Medulla oblongata (tissue), 1 donor: ENCODE data around the gene CHST13.

ENCODE experiments used
- DNase-seq: peaks from one replicate; pipeline ENCODE4 v3.0.0-alpha.2; 2015; ENCODE audit errors: extremely low spot score

Gene CHST13, protein sequence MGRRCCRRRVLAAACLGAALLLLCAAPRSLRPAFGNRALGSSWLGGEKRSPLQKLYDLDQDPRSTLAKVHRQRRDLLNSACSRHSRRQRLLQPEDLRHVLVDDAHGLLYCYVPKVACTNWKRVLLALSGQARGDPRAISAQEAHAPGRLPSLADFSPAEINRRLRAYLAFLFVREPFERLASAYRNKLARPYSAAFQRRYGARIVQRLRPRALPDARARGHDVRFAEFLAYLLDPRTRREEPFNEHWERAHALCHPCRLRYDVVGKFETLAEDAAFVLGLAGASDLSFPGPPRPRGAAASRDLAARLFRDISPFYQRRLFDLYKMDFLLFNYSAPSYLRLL

DNA sequence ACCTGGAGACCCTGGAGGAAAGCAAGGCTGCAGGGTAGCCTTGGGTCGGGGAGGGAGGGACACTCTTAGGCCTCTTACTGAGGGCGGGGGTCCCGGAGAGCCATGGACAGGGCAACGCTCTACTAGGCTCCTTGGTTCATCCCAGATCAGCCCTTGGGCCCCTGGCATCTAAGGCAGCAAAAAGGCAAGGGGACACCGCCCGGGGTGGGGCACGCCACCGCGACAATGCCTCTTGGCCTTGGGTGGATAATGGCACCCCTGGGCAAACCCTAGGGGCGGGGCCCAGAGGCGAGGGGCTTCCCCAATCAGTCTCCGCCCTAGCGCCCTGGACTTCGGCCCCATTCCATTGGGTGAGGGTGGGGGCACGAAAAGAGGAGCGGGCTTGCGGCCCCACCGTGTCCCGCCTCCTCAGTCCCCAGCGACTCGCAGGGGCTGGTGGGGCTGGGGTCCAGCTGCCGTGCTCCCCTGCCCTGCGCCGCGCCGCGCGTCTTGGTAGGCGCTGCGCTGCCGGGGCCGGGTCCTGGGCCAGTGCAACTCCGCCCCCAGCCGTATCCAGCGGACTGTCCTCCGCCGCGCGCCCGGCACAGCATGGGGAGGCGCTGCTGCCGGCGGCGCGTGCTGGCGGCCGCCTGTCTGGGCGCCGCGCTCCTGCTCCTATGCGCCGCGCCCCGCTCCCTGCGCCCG lies at the start of gene CHST13:
CHST13 (plus strand) TSS at position 411 of the 684 bp plus-strand sequence; CDS start at position 589, 178 bp downstream.
- DNase-seq = no peak

DNA sequence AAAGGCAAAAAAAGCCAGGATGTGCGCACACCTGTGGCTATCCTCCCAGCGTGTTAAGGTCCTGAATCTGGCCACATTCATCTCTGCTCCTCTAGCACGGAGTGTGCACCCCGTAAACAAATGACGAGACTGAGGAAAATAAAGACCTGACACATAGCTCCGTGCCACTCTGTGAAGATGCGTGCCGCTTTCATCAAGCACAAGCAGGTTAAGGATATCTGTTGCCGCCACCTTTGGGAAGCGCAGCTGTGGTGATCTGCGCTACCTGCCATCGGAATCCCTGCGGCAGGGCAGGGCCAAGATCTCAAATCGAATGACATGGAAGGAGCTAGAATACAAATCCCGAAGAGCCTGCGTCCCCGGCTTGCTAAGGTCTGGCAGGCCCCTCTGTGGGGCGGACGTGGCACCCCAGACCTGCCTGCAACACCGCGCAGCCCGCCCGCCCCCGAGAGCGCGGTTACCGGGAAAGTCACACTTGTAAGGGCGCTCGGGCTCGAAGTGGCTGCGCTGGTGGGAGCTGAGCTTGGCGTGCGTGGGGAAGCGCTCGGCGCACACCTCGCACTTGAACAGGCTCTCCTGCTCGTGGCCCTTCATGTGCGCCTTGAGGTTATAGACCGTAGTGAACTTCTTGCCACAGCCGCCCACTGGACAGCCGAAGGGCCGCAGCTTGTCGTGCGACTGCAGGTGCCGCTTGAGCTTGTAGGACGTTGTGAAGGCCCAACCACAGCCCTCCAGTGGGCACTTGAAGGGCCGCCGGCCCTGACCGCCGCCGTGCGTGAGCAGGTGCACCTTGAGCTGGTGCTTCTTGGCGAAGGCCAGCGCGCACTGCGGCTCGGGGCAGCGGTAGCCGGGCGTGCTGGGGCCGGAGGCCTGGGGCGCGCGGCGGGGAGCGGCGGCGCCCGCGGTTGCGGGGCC lies 49.2 kb upstream of the CHST13 start:
- no peak for DNase-seq

DNA sequence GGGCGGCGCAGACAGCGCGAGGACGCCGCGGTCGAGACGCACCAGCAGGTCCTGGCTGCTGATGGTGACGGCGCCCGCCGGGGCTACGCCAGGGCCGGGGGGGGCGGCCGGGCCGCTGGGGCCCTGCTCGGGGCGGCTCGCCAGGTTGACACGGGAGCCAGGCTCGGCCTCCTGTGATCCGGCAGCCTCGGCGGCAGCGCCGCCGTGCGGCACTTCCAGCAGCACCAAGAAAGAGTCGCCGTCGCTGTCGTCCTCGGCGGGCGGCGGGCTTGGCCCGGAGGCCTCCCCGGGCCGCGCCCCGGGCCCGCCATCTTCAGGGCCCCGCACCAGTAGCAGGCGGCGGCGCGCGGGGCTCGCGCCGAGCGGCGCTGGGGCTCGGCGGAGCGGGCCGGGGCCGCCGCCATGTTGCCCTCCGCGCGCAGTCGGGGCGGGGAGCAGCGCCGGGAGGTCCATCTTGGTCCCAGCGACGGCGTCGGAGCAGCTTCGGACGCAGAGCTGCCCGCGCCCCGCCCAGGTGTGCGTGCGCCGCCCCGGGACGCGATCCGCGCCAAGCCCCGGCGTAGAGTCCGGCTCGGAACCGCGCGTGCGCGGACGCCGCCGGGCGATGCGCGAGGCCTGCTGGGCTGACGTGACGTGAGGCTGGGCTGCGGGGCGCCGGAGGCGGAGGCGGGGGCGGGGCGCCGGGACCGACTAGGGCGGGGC lies 48.4 kb upstream of the CHST13 start, which contains the start of gene ZXDC:
ZXDC (minus strand) TSS at position 479 of the 702 bp plus-strand sequence; CDS start at position 453, 26 bp downstream.
- DNase-seq = peak; percentile 95

DNA sequence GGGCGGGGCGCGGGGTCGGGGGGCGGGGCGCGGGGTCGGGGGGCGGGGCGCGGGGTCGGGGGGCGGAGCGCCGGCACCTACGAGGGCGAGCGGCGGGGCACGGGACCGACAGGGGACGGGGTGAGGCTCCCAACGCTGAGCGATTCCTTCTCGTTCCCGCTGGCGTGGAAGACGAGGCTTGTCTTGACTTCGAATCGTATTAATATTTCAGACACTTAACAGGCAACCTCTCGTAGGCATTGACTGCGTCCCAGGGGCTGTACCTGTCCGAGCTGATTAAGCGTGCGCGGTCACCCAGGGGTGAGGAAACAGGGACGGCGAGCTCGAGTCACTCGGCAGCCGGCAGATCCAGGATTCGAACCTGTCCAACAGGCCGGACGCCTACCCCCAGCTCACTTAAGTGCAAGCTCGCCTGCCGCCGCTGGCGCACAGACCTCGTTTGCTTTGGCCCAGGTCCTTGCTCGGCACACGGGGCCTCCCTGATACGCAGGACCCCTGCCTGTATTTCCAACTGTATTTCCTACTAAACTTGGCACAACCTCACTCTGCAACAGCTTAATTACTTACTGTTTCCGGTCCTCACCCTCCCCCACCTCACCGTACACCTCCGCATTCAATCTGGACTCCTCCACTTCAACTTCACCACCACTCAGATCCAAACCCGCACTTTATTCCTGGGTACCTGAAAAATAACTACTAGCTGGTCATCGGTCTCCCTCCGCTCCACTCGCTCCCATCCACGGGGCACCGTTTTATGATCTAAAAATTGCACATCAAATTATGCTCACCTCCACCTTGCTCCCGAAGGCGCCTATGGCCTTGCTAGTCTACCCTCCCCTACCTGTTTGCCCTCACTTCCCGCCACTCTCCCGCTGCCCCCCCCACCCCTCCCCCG lies 47.5 kb upstream of the CHST13 start:
- DNase-seq = peak; percentile 74

DNA sequence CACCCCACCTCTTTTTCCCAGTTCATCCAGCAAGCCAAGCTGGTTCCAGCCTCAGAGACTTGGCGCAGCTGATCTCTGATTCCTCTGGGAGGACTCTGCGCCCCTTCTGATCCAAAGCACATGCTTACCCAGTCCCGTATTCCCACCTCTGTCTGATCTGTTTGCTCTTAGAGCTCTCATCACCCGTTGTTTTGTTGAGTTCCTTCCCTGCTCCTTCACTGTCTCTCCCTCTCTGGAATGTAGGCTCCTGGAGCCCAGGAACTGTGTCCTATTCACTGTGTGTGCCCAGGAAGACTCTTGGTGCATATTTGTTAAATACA lies 46.9 kb upstream of the CHST13 start:
- no peak for DNase-seq

DNA sequence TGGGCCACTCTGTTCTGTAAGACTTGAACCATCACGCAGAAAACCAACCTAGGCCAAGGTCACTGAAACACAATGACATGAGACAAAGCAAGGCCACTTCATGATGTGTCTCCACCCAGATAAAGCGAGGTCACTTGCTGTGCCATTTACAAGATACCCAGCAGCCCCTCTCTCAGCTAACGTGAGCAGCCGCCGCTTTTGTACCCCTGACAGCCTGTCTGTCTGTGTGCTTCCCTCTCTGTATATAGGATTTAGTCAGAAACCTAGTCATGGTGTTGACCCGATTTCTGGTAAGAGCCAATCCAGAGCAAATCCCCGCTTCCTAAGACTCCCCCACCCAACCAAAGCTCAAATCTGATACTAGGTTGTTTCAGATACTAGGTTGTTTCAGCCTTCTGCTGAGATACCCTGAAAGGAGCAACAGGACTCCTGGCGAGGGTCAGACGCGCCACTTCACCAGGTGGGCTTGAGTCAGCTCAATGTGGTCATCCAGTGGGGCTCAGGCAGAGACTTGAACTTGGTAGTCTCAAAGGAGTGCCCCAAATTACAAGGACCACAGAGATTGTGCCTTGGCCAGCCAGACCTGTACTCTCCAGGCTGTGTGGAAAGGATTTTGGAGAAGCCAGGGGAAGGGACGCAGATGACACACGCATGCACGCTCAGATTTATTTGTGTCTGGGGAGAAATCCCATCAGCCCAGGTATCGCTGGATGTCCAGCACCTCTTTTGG lies 45.2 kb upstream of the CHST13 start:
- no peak for DNase-seq

DNA sequence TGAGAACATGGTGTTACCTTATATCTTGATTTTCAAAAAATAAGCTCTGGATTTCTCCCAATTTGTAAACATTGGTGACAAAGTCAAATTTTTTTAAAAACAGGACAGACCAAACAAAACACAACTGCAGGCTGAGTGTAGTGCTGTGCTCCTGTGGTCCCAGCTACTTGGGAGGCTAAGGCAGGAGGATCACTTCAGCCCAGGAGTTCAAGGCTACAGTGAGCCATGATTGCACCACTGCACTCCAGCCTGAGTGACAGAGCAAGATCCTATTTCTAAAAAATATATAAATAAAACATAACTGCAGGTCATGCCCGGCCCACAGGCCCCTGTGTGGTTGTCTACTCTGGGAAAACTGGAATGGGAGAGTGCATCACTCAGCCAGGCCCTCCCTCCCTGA lies 44.3 kb upstream of the CHST13 start:
- no peak for DNase-seq

DNA sequence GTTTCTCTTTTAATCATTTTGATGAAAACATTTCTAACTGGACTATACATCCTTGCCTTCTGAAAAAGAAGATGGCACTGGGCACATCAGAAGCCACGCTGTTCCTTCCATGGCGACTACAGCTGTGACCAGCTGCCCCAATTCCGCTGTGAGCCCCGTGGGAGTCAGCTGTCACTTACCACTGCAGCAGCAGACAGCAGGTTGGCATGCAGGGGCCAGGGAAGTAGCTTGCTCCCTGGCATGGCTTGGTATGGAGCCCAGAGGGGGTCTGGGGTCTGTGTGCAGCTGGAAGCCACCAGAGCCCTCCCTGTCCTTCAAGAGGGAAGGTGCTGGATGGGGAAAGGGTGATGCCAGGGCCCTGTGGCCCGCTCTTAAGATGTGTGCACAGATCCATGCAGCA lies 43.7 kb upstream of the CHST13 start:
- DNase-seq = no peak

DNA sequence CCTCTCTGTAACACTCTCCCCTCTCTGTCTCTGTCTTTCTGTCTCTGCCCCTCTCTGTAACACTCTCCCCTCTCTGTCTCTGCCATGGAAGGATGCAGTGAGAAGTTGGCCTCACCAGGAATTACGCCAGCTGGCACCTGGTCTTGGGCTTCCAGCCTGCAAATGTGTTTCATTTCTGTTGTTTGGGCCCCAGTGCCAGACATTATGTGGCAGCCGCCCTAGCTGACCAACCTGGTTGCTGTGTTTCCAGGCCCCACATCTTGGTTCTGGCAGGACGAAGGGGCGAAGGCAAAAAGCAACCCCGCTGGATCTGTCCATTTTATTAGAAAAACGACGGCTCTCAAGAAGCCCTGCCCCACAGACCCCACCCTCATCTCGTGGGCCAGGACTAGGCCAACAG lies 43.1 kb upstream of the CHST13 start:
- peak; percentile 31 for DNase-seq

DNA sequence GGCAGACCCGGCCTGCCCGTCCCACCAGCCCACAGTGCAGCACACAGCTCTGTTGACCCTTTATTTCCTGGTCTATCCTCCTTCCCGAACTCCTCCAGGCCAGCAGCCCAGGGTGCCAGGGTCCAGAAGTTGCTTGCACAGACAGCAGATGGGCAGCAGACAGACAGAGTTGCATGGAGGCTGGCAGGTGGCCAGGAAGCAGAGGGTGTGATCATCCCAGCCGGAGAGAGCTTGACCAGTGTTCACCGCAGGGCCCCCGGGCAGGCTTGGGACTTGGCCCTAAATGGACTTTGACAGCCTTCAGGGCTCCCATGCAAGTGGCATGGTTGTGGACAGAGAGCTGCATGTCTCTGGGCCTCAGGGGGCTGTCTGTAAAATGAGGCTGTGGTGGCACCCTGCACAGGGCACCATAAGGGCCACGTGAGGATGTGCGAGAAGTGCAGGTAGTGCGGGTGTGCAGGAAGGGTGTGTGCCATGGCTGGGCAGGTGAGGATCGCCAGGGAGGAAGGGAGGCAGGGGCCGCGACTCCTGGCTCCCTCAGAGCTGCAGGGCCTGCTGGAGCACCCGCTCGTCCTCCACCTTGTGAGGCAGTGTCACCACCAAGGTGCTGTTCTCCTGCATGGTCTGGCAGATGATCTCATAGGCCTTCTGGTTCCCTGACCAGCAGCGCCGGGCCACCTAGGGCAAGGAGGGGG lies 42.0 kb upstream of the CHST13 start:
- no peak for DNase-seq

DNA sequence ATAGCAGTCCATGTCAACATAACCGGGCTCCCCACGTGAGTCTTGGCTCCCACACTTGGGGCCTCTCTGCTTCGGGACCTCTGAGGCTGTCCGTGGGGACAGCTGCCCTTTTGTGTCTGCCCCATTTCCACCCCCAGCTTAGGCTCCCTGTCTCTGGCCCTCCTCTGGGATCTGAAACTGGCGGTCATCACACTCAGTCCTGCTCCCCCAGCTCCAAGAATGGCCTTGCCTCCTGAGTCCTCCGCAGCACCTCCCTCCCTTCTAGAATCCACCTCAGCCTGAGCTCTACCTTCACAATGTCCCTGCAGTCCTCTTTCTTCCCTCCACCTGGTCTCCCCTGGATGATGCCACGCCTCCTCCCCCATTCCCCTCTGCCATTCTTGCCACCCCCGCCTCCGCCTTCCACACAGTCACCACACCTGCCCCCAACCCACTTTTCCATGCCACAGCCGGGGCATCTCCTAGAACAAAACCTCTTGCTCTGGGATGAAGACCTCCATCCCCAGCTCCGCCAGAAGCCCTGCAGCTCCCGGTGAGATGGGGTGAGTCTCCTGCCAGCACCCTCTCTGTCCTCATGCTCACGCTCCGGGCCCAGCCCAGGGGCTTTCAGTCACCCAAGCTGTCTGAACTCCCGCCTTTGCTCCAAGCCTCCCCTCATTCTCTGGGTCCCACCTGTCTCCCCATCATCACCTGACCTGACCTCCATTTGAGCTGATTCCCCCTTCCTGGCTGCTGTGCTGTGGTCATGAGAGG lies 41.3 kb upstream of the CHST13 start:
- DNase-seq = no peak

DNA sequence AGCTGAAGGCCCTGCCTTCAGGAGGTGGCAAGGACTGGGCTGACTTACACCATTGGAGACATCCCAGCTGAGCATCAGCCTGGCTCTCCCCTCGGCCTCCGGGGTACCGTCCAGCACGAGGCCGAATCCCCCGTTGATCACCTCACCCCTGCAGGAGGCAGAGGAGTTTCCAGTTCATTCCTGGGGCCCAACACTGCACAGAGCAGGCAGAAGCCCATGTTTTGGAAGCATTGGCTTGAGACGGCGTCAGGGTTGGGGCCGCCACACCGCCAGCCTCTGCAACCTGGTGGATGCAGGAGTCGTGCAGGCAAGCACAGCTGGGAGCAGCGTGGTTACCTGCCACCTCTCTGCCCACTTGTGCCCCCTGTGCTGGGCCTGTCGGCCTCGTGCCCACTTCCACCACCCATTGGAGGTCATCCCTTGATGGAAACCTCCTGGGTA lies 40.6 kb upstream of the CHST13 start:
- DNase-seq = no peak

DNA sequence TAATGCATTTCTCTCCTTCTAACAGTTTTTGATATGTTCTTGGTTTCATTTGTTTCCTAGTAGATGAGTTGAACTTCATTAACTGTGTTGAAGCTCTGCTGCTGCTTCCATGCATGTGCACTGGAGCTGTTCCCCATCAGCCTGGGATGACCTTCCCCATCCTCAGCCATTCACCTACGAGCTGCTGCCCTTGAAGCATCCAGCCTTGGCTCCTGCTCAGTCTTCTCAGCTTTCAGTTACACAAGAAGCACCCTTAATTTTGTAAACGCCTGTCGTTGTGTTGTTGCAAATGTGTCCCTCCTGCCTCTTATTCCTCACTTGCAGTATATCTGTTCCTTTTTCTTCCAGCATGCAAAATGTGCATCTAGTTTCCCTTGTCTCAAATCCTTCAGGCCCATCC lies 39.8 kb upstream of the CHST13 start:
- no peak for DNase-seq

DNA sequence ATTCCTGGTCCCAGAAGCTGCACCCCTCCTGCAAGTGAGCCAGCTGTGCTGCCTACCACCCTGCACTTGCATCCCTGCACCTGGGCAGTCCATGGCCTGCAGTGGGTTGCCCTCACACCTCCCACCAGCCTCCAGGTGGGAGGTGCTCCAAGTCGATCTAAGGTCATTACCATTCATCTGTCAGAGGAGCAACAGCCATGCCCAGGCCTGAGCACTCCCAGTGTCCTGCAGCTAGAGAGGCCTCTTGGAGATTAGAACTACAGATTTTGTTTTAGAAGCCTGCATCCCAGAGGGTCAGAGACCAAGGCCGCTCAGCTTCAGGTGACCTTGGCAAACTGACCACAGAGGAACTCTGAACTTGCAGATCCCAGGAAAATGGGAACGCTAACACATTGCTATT lies 39.3 kb upstream of the CHST13 start:
- DNase-seq = no peak

DNA sequence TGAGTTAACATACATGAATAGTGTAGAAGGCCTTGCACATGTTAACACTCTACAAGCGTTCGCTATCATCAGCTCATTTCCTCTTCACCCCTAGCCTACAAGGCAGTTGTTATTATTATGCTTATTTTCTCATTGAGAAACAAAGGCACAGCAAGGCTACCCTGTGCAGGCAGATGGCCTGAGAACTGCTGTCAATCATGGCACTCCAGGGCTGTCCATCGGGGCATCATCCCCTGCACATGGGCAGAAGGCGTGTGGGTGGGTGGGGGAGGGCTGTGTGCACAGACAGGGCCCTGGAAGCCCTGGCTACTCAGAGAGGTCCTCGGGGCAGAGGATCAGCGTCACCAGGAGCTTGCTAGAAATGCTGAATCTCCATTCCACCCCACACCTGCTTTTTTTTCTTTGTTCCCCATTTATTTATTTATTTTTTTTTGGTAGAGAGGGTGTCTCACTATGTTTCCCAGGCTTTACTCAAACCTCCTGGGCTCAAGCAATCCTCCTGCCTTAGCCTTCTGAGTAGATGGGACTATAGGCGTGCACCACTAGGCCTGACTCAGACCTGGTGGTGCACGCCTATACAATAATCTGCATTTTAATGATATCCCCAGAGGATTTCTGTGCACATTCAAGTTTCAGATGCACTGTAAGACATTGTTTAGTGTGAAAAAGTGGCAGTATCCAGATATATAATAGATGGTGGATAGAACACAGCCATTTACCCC lies 38.6 kb upstream of the CHST13 start:
- DNase-seq = no peak

DNA sequence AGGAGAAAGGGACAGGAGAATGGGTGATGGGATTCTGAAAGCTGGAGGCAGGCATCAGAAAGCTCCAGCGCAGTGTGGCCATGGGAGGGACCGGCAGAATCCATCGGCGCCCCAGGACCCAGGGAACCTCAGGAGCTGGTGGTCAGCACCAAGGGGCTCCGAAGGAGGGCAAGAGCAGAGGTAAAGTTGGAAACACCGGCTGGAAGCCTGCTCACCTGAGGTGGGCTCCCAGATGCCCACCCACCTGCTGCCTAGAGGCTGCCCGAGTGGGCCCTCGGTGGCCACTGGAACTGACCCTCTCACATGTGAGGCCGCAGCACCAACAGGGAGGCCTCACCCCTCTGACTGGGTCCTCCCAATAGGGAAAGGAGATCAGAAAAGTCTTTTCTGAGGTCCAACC lies 38.0 kb upstream of the CHST13 start:
- DNase-seq = no peak

DNA sequence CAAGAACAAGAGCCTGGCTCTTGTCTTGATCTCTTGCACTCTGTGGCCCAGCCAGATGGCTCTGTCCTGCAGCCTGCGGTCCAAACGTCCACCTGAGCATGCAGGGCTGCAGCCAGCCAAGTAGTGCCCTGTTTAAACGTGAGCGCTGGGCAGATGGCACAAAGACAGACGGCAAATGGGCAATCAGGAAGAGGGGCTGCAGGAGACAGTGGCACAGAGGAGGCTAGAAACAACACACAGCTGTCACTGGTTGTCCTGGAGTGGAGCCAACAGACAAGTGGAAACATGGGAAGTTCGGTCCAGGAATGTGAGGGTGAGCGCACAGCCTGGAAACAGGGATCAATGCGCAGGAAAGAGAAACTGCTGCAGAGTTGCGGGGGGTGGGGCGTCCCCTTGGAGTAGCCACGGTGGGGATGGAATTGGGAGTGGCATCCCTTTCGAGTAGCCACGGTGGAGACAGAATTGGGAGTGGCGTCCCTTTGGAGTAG lies 37.6 kb upstream of the CHST13 start:
- no peak for DNase-seq
